Measurements from ENCODE around the gene RXRB.

- TF ChIP-seq YY1 (IDR thresholded peaks at IDR 0.05; ENCODE audit: insufficient read depth, insufficient read length), result no peak
- no peak for TF ChIP-seq ZNF274 (IDR thresholded peaks at IDR 0.05; ENCODE audit: low read depth, low read length)
- TF ChIP-seq SUZ12 (IDR thresholded peaks at IDR 0.05; ENCODE audit: extremely low read depth, insufficient read depth, insufficient read length), result peak; percentile 39
These were observed 8.3 kb downstream of the RXRB start, which contains the start of gene COL11A2 for GRCh38 chr6:33192105-33192646.

Measured in NT2/D1 (cell line).